Measurements from ENCODE around the gene HAUS8. TPM values are rescaled to one million over a fixed set of nuclear protein-coding genes. Genes with fewer than 3 reads are reported as not detected.

Gene HAUS8
- total and polyA plus RNA-seq, 9 of the 15 experiments (the other 6 are each of a cell fraction or from before 2014, with no cell fraction given): 20.5 to 53.2 (median 36.0) TPM

- Histone ChIP-seq H3K4me3 (no peak overlapping the region), H2AFZ (ENCODE audit: low read depth, low read length) (no peak overlapping the region), H3K36me3 (ENCODE audit: control insufficient read depth, insufficient read depth, low read length) (peaks cover 51% of the 10 kb centered on the region; the same call in 2 of the 3 replicates), H3K79me2 (ENCODE audit: control insufficient read depth, insufficient read depth, low read length) (peaks cover 14% of the 10 kb centered on the region), H4K20me1 (replicated peaks; ENCODE audit: control insufficient read depth, insufficient read depth, low read length) (peaks cover 20% of the 10 kb centered on the region), H3K9ac (ENCODE audit: insufficient read depth in 1 of 2, low read depth in 2 of 2, low read length in 2 of 2) (no peak overlapping the region), H3K9me1 (ENCODE audit: control insufficient read depth, insufficient read depth, low read length) (no peaks in the 10 kb centered on the region), H3K4me1 (replicated peaks in 1 of 2; ENCODE audit: control insufficient read depth in 2 of 2, insufficient read depth in 2 of 2, low read length in 2 of 2) (peaks cover 0 to 24% of the 10 kb centered on the region in 2 experiments; a peak in 2 of 5 replicates), H3K4me2 (ENCODE audit: insufficient read depth, low read length) (no peak overlapping the region), H3K27ac (ENCODE audit: extremely low read depth, low read depth, low read length) (no peak overlapping the region), H3K9me3 (replicated peaks; ENCODE audit: control insufficient read depth, insufficient read depth, low read depth, low read length) (no peaks in the 10 kb centered on the region), H3K27me3 (ENCODE audit: control insufficient read depth in 2 of 2, insufficient read depth in 2 of 2, low read length in 2 of 2) (no peaks in the 10 kb centered on the region)
- no TSS peak for BruUV-seq (replicated peaks)
- no peak for DNase-seq (ENCODE audit: extremely low read depth in 1 of 4, low spot score in 3 of 4)
- 81% methylated on average over 9 of the region's 9 CpGs for WGBS (ENCODE audit: insufficient coverage, low coverage, missing lambda C conversion rate)
- intact Hi-C loops (cut with micrococcal nuclease): no loop called here
- ChIA-PET CTCF (ENCODE audit: low intra/inter-chr PET ratio) (no interaction called here), POLR2A (no interaction called here)
- no peak for FAIRE-seq
- ATAC-seq: no peak
- in situ Hi-C loops (cut with MboI): no loop called here
- no peak for TF ChIP-seq TEAD2 (tag; IDR thresholded peaks at IDR 0.05)
- TF ChIP-seq ADNP (tag; IDR thresholded peaks at IDR 0.05): 0 out of 2 replicates have a peak, but pooled peaks have one; percentile 44
- TF ChIP-seq MCM2 (IDR thresholded peaks at IDR 0.05; ENCODE audit: low read depth): no peak
- peak; percentile 53; the same call in 1 of the 2 replicates for TF ChIP-seq BCOR (IDR thresholded peaks at IDR 0.05)
- TF ChIP-seq KDM1A (IDR thresholded peaks at IDR 0.05): peak; percentile 30 to 36; a peak in 2 of 4 replicates
- TF ChIP-seq PHF20 (IDR thresholded peaks at IDR 0.05; ENCODE audit: partially characterized antibody): no peak
- no peak for TF ChIP-seq BRF1 (IDR thresholded peaks at IDR 0.05; ENCODE audit: borderline replicate concordance, extremely low read depth, insufficient read length)
- TF ChIP-seq RBM25 (IDR thresholded peaks at IDR 0.05; ENCODE audit: low read depth, low read length, severe bottlenecking): peak; percentile 75
- TF ChIP-seq ZNF3 (CRISPR knock-in tag; IDR thresholded peaks at IDR 0.05): no peak
- TF ChIP-seq PATZ1 (CRISPR knock-in tag; IDR thresholded peaks at IDR 0.05; ENCODE audit: borderline replicate concordance): no peak
- TF ChIP-seq ELK1 (CRISPR knock-in tag; IDR thresholded peaks at IDR 0.05): no peak
- no peak for TF ChIP-seq NKRF (IDR thresholded peaks at IDR 0.05; ENCODE audit: borderline replicate concordance)
These were observed 34.0 kb upstream of the HAUS8 start for GRCh38 chr19:17109300-17109699.
